Measurements from ENCODE around the gene ST3GAL3. TPM values are rescaled to one million over a fixed set of nuclear protein-coding genes. Genes with fewer than 3 reads are reported as not detected.

Gene ST3GAL3
- total RNA-seq, 4 donors from 2014 or later, result 30.2 to 41.4 (median 33.2) TPM

DNA sequence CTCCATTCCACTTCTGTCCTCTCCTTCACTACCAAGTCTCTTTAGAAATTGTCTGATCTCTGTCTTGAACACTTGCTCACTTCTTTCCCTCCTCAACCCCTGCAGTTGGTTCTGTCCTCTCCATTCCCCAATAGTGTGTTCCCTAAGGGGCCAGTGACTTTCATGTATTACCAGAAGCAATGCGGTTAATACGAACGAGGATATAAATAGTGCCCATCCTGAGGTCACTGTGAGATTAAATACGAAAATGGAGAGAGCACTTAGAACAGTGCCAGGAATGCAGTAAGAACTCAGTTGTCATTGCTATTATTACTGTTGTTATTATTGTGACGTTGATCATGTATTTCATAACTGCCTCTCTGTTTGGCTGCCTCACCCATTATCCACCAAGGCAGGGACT lies 173.3 kb downstream of the ST3GAL3 start:
- ATAC-seq, result peak; percentile 49
- Histone ChIP-seq H3K36me3 (peaks cover 0 to 12% of the 10 kb centered on the region in 2 donors), H3K9me3 (no peaks in the 10 kb centered on the region), H3K4me3 (no peak overlapping the region), H3K4me1 (peaks cover 0 to 21% (median 0%) of the 10 kb centered on the region in 3 donors), H3K27me3 (no peaks in the 10 kb centered on the region), H3K27ac (peak overlapping the region in 1 of 4 donors; percentile 42)
- 29 to 39% methylated on average over 5 of the region's 5 CpGs for WGBS, 2 donors (ENCODE audit: low coverage in 1 of 2)
- TF ChIP-seq EP300 (IDR thresholded peaks at IDR 0.05) (no peak), POLR2AphosphoS5 (IDR thresholded peaks at IDR 0.05) (peak; percentile 61), POLR2A (IDR thresholded peaks at IDR 0.05) (no peak)
- TF ChIP-seq, protein P1, sequence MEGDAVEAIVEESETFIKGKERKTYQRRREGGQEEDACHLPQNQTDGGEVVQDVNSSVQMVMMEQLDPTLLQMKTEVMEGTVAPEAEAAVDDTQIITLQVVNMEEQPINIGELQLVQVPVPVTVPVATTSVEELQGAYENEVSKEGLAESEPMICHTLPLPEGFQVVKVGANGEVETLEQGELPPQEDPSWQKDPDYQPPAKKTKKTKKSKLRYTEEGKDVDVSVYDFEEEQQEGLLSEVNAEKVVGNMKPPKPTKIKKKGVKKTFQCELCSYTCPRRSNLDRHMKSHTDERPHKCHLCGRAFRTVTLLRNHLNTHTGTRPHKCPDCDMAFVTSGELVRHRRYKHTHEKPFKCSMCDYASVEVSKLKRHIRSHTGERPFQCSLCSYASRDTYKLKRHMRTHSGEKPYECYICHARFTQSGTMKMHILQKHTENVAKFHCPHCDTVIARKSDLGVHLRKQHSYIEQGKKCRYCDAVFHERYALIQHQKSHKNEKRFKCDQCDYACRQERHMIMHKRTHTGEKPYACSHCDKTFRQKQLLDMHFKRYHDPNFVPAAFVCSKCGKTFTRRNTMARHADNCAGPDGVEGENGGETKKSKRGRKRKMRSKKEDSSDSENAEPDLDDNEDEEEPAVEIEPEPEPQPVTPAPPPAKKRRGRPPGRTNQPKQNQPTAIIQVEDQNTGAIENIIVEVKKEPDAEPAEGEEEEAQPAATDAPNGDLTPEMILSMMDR (IDR thresholded peaks at IDR 0.05), result no peak

DNA sequence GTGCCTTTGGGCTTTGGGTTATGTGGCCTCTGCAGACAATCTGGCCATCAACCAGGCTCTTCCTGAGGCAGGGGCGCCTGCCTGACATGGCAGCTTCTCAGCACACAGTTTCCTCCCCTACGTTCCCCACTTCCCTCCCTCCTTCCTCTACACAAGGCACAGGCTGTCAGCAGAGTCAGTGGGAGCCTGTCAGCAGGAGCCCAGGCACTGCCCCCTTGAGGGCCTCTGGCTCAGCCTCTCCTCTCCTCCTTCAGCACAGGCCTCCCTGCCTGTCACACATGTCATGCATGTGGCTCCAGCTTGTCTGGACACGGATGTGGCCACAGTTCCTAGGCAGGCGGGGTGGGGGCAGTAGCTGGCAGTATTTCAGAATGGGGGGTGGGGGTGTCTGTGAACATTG lies 174.1 kb downstream of the ST3GAL3 start:
- H3K27me3 ChIP-seq, result no peaks in the 10 kb centered on the region
- no peak for TF ChIP-seq EP300 (IDR thresholded peaks at IDR 0.05)
- no peak for TF ChIP-seq POLR2AphosphoS5 (IDR thresholded peaks at IDR 0.05)
- TF ChIP-seq POLR2A (IDR thresholded peaks at IDR 0.05), result no peak
- TF ChIP-seq, protein P1 (IDR thresholded peaks at IDR 0.05), result no peak
- H3K27ac ChIP-seq, result peak overlapping the region in 1 of 4 donors; percentile 9
- no peak overlapping the region for H3K4me3 ChIP-seq
- H3K36me3 ChIP-seq, result peaks cover 0 to 12% of the 10 kb centered on the region in 2 donors
- no peak for ATAC-seq
- H3K4me1 ChIP-seq, result peaks cover 0 to 21% (median 0%) of the 10 kb centered on the region in 3 donors
- WGBS, 2 donors (ENCODE audit: low coverage in 1 of 2), result 42 to 70% methylated on average over 2 of the region's 4 CpGs
- no peaks in the 10 kb centered on the region for H3K9me3 ChIP-seq

- Histone ChIP-seq H3K27ac (no peak overlapping the region), H3K4me1 (peaks cover 0 to 21% (median 0%) of the 10 kb centered on the region in 3 donors), H3K36me3 (peaks cover 0 to 12% of the 10 kb centered on the region in 2 donors), H3K4me3 (no peak overlapping the region), H3K27me3 (no peaks in the 10 kb centered on the region), H3K9me3 (no peaks in the 10 kb centered on the region)
- ATAC-seq, result no peak
- WGBS, 2 donors (ENCODE audit: low coverage in 1 of 2), result 100% methylated on average over 2 to 4 of the region's 4 CpGs
- TF ChIP-seq EP300 (IDR thresholded peaks at IDR 0.05) (no peak), POLR2AphosphoS5 (IDR thresholded peaks at IDR 0.05) (no peak), POLR2A (IDR thresholded peaks at IDR 0.05) (no peak)
- TF ChIP-seq, protein P1 (IDR thresholded peaks at IDR 0.05), result no peak
Observed at GRCh38 chr1:43882763-43883162, 175.4 kb downstream of the ST3GAL3 start.

DNA sequence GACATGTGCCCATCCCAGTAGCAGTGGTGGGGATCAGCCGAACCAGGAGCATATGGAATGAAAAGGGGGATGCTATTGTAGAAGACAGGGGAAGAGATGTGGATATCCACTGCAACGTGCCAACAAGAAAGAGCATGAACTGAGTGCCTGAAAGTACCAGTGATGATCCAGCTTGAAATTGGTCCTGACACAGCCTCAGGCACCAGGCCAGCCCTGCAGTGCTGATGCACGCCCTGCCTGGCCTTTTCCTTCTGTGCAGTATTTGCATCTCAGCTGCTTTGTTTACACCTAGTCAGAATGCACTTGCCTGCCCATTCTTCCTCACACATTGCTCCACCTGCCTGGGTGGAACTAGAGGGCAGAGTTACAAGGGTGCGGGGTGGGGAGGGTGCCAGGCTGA lies 176.0 kb downstream of the ST3GAL3 start:
- no peak overlapping the region for H3K4me3 ChIP-seq

More for the DNA sequence above, 176.0 kb downstream of the ST3GAL3 start:
- H3K27ac ChIP-seq, result no peak overlapping the region
- no peak for TF ChIP-seq POLR2AphosphoS5 (IDR thresholded peaks at IDR 0.05)
- no peak for TF ChIP-seq POLR2A (IDR thresholded peaks at IDR 0.05)
- TF ChIP-seq, protein P1 (IDR thresholded peaks at IDR 0.05), result no peak
- no peak for TF ChIP-seq EP300 (IDR thresholded peaks at IDR 0.05)
- H3K27me3 ChIP-seq, result no peaks in the 10 kb centered on the region
- WGBS, 2 donors (ENCODE audit: low coverage in 1 of 2), result 60 to 78% methylated on average over 2 of the region's 4 CpGs
- peaks cover 0 to 12% of the 10 kb centered on the region in 2 donors for H3K36me3 ChIP-seq
- H3K4me1 ChIP-seq, result peaks cover 0 to 21% (median 0%) of the 10 kb centered on the region in 3 donors
- H3K9me3 ChIP-seq, result no peaks in the 10 kb centered on the region
- ATAC-seq, result no peak
